ENCODE results near the gene GNG7.
"Not testable (repeated sequence)": the region's sequence is repeated elsewhere in the genome, so short reads cannot be mapped to it uniquely, and the experiment has no call there.

Gene GNG7

GRCh38 chr19:2623798-2624197 lies 78.7 kb downstream of the GNG7 start:
- TF ChIP-seq CTCF (IDR thresholded peaks at IDR 0.05), result no peak
- Histone ChIP-seq H3K4me1 (peaks cover 58% of the 10 kb centered on the region), H3K79me2 (peaks cover 3% of the 10 kb centered on the region), H3K36me3 (ENCODE audit: control insufficient read depth, insufficient read depth, low read length) (no peaks in the 10 kb centered on the region), H3K9me3 (ENCODE audit: control insufficient read depth, low read length) (no peaks in the 10 kb centered on the region), H3K4me3 (ENCODE audit: low read depth, low read length) (no peak overlapping the region), H3K27ac (peak overlapping the region; percentile 96), H3K9ac (no peak overlapping the region), H3K4me2 (ENCODE audit: low read length) (no peak overlapping the region), H3K27me3 (ENCODE audit: control insufficient read depth, insufficient read depth, low read length) (no peaks in the 10 kb centered on the region), H2AFZ (peak overlapping the region; percentile 67)

GRCh38 chr19:2622371-2622961 lies 80.0 kb downstream of the GNG7 start:
- not testable (repeated sequence) for H3K4me2 ChIP-seq (ENCODE audit: low read length); H3K9ac ChIP-seq; H3K9me3 ChIP-seq (ENCODE audit: control insufficient read depth, low read length); H3K4me3 ChIP-seq (ENCODE audit: low read depth, low read length); H3K27ac ChIP-seq; H2AFZ ChIP-seq; H3K27me3 ChIP-seq (ENCODE audit: control insufficient read depth, insufficient read depth, low read length); H3K79me2 ChIP-seq; H3K36me3 ChIP-seq (ENCODE audit: control insufficient read depth, insufficient read depth, low read length)
- H3K4me1 ChIP-seq, result peaks cover 48% of the 10 kb centered on the region

- H3K9me3 ChIP-seq (ENCODE audit: control insufficient read depth, low read length), result no peaks in the 10 kb centered on the region
- no peaks in the 10 kb centered on the region for H3K36me3 ChIP-seq (ENCODE audit: control insufficient read depth, insufficient read depth, low read length)
- no peak for TF ChIP-seq CTCF (IDR thresholded peaks at IDR 0.05)
- H3K27ac ChIP-seq, result peak overlapping the region; percentile 33
- H3K4me1 ChIP-seq, result peaks cover 22% of the 10 kb centered on the region
- no peak overlapping the region for H3K4me2 ChIP-seq (ENCODE audit: low read length)
- no peak overlapping the region for H3K9ac ChIP-seq
- H3K4me3 ChIP-seq (ENCODE audit: low read depth, low read length), result no peak overlapping the region
- H3K79me2 ChIP-seq, result peaks cover 3% of the 10 kb centered on the region
- H2AFZ ChIP-seq, result no peak overlapping the region
- H3K27me3 ChIP-seq (ENCODE audit: control insufficient read depth, insufficient read depth, low read length), result no peaks in the 10 kb centered on the region
Measured at GRCh38 chr19:2619076-2619475, 83.4 kb downstream of the GNG7 start.

GRCh38 chr19:2618611-2619010 lies 83.9 kb downstream of the GNG7 start:
- Histone ChIP-seq H3K79me2 (peaks cover 3% of the 10 kb centered on the region), H3K9me3 (ENCODE audit: control insufficient read depth, low read length) (no peaks in the 10 kb centered on the region), H3K27ac (no peak overlapping the region), H3K4me1 (peaks cover 17% of the 10 kb centered on the region), H3K9ac (no peak overlapping the region), H3K36me3 (ENCODE audit: control insufficient read depth, insufficient read depth, low read length) (no peaks in the 10 kb centered on the region), H2AFZ (no peak overlapping the region), H3K4me2 (ENCODE audit: low read length) (no peak overlapping the region), H3K27me3 (ENCODE audit: control insufficient read depth, insufficient read depth, low read length) (no peaks in the 10 kb centered on the region), H3K4me3 (ENCODE audit: low read depth, low read length) (no peak overlapping the region)
- TF ChIP-seq CTCF (IDR thresholded peaks at IDR 0.05), result no peak

- no peaks in the 10 kb centered on the region for H3K36me3 ChIP-seq (ENCODE audit: control insufficient read depth, insufficient read depth, low read length)
- H3K79me2 ChIP-seq, result peaks cover 3% of the 10 kb centered on the region
- no peaks in the 10 kb centered on the region for H3K27me3 ChIP-seq (ENCODE audit: control insufficient read depth, insufficient read depth, low read length)
- TF ChIP-seq CTCF (IDR thresholded peaks at IDR 0.05), result no peak
- H3K9me3 ChIP-seq (ENCODE audit: control insufficient read depth, low read length), result no peaks in the 10 kb centered on the region
- H3K4me1 ChIP-seq, result peaks cover 11% of the 10 kb centered on the region
- H3K4me3 ChIP-seq (ENCODE audit: low read depth, low read length), result no peak overlapping the region
- no peak overlapping the region for H2AFZ ChIP-seq
- no peak overlapping the region for H3K9ac ChIP-seq
- no peak overlapping the region for H3K4me2 ChIP-seq (ENCODE audit: low read length)
- H3K27ac ChIP-seq, result no peak overlapping the region
Measured at GRCh38 chr19:2617393-2618165, 84.9 kb downstream of the GNG7 start.

Measured in parathyroid adenoma (tissue), 2 donors.